HepG2 (cell line): ENCODE results near the gene VPS9D1. TPM values are rescaled to one million over a fixed set of nuclear protein-coding genes. Genes with fewer than 3 reads are reported as not detected.

Experiments
- ELK4 ChIP-seq: sonication (generic); formaldehyde crosslinking; IDR thresholded peaks from 2 replicates; pipeline ENCODE4 v1.9.0; 2021; ENCODE audit warnings: missing genetic modification reagents, borderline replicate concordance
- ETV5 ChIP-seq: IDR thresholded peaks from 2 replicates; pipeline ENCODE4 v1.6.1; 2018; ENCODE audit warnings: missing biosample characterization, missing genetic modification reagents, inconsistent platforms, borderline replicate concordance
- FOXC1 ChIP-seq: sonication (generic); formaldehyde crosslinking; IDR thresholded peaks from 2 replicates; pipeline ENCODE4 v1.8.0; 2022; ENCODE audit warnings: mild to moderate bottlenecking, missing genetic modification reagents, borderline replicate concordance
- HNF1B ChIP-seq: sonication (generic); formaldehyde crosslinking; IDR thresholded peaks from 2 replicates; pipeline ENCODE4 v1.5.1; 2020; ENCODE audit warnings: mild to moderate bottlenecking, moderate library complexity, missing genetic modification reagents
- KDM2A ChIP-seq: sonication (generic); formaldehyde crosslinking; IDR thresholded peaks from 2 replicates; pipeline ENCODE4 v1.4.0; 2020; ENCODE audit warnings: low read depth, missing genetic modification reagents, borderline replicate concordance
- NCOA5 ChIP-seq: sonication (generic); formaldehyde crosslinking; IDR thresholded peaks from 2 replicates; pipeline ENCODE4 v1.4.0; 2020; ENCODE audit warnings: missing genetic modification reagents
- NRL ChIP-seq: sonication (generic); formaldehyde crosslinking; IDR thresholded peaks from 2 replicates; pipeline ENCODE4 v1.5.0; 2020; ENCODE audit warnings: missing genetic modification reagents, mild to moderate bottlenecking, moderate library complexity, borderline replicate concordance
- SMAD1 ChIP-seq: sonication (generic); formaldehyde crosslinking; IDR thresholded peaks from 2 replicates; pipeline ENCODE4 v1.4.0; 2020; ENCODE audit warnings: missing genetic modification reagents, low read depth, mild to moderate bottlenecking, borderline replicate concordance
- ZFAT ChIP-seq: sonication (generic); formaldehyde crosslinking; conservative IDR thresholded peaks from 2 replicates; pipeline ENCODE4 v1.8.1; 2023; ENCODE audit warnings: missing genetic modification reagents, inconsistent platforms
- ZNF274 ChIP-seq: sonication (generic); formaldehyde crosslinking; IDR thresholded peaks from 2 replicates; pipeline ENCODE4 v1.5.1; 2020; ENCODE audit warnings: mild to moderate bottlenecking, missing genetic modification reagents
- ZSCAN25 ChIP-seq: sonication (generic); formaldehyde crosslinking; IDR thresholded peaks from 2 replicates; pipeline ENCODE4 v1.8.0; 2022; ENCODE audit warnings: mild to moderate bottlenecking, missing genetic modification reagents
- polyA plus RNA-seq, 8 experiments: library from polyadenylated mRNA; depleted of rRNA in 3 of 8; stranded (reverse) in 7 of 8; unstranded in 1 of 8; fragments of >200 nt; fragmentation: Illumina TruSeq in 4 of 8; extraction: Trizol in 4 of 8; gene quantifications; 2 replicates each; pipeline versions ENCODE4 v1.2.1 to v1.2.3, GENCODE V29; 2011 to 2016; ENCODE audit warnings: low read depth in 4 of 8, missing spikeins in 1 of 8, mixed read lengths in 1 of 8; ENCODE audit not compliant: insufficient read depth in 1 of 8
- total RNA-seq, 5 experiments: library from RNA; depleted of rRNA; stranded (reverse); fragments of >200 nt; fragmentation: Illumina TruSeq; extraction: Trizol; gene quantifications; 2 replicates each; pipeline ENCODE4 v1.2.3, GENCODE V29; 2016; ENCODE audit warnings: low read depth in 1 of 5
- TF ChIP-seq, protein P1 (sequence below): sonication (generic); formaldehyde crosslinking; IDR thresholded peaks from 2 replicates; pipeline ENCODE4 v1.8.1; 2023; ENCODE audit warnings: mild to moderate bottlenecking, inconsistent platforms, moderate library complexity, missing genetic modification reagents, borderline replicate concordance
- TF ChIP-seq, protein P2 (sequence below), 2 experiments: fragments of 450-650 bp in 1 of 2; sonication (generic) in 1 of 2; formaldehyde crosslinking in 1 of 2; IDR thresholded peaks; 2 replicates each; pipeline versions ENCODE4 v1.6.1 to v1.8.0; 2016 to 2022; ENCODE audit warnings: antibody characterized with exemption in 1 of 2, mild to moderate bottlenecking in 1 of 2, missing genetic modification reagents in 1 of 2

The VPS9D1 gene
- total and polyA plus RNA-seq, 2 of the 13 experiments (the other 11 are each of a cell fraction or from before 2014, with no cell fraction given) = 10.1 to 13.2 TPM

GRCh38 chr16:89695086-89695874, 25.4 kb downstream of the VPS9D1 start (continued):
- TF ChIP-seq SMAD1 (CRISPR knock-in tag) = 0 out of 2 replicates have a peak, but pooled peaks have one; percentile 77
- peak; percentile 77; the same call in 1 of the 2 replicates for TF ChIP-seq FOXC1
- TF ChIP-seq ETV5 (CRISPR knock-in tag) = 0 out of 2 replicates have a peak, but pooled peaks have one; percentile 4
- peak; percentile 52; the same call in 1 of the 2 replicates for TF ChIP-seq ZSCAN25 (CRISPR knock-in tag)
- TF ChIP-seq NRL (CRISPR knock-in tag) = peak; percentile 15; the same call in 1 of the 2 replicates
- peak; percentile 61; the same call in 1 of the 2 replicates for TF ChIP-seq ZNF274
- TF ChIP-seq, protein P1, sequence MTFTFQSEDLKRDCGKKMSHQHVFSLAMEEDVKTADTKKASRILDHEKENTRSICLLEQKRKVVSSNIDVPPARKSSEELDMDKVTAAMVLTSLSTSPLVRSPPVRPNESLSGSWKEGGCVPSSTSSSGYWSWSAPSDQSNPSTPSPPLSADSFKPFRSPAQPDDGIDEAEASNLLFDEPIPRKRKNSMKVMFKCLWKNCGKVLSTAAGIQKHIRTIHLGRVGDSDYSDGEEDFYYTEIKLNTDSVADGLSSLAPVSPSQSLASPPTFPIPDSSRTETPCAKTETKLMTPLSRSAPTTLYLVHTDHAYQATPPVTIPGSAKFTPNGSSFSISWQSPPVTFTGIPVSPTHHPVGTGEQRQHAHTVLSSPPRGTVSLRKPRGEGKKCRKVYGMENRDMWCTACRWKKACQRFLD (CRISPR knock-in tag) = peak; percentile 78; the same call in 1 of the 2 replicates
- TF ChIP-seq KDM2A (CRISPR knock-in tag) = peak; percentile 86
- TF ChIP-seq, protein P2, sequence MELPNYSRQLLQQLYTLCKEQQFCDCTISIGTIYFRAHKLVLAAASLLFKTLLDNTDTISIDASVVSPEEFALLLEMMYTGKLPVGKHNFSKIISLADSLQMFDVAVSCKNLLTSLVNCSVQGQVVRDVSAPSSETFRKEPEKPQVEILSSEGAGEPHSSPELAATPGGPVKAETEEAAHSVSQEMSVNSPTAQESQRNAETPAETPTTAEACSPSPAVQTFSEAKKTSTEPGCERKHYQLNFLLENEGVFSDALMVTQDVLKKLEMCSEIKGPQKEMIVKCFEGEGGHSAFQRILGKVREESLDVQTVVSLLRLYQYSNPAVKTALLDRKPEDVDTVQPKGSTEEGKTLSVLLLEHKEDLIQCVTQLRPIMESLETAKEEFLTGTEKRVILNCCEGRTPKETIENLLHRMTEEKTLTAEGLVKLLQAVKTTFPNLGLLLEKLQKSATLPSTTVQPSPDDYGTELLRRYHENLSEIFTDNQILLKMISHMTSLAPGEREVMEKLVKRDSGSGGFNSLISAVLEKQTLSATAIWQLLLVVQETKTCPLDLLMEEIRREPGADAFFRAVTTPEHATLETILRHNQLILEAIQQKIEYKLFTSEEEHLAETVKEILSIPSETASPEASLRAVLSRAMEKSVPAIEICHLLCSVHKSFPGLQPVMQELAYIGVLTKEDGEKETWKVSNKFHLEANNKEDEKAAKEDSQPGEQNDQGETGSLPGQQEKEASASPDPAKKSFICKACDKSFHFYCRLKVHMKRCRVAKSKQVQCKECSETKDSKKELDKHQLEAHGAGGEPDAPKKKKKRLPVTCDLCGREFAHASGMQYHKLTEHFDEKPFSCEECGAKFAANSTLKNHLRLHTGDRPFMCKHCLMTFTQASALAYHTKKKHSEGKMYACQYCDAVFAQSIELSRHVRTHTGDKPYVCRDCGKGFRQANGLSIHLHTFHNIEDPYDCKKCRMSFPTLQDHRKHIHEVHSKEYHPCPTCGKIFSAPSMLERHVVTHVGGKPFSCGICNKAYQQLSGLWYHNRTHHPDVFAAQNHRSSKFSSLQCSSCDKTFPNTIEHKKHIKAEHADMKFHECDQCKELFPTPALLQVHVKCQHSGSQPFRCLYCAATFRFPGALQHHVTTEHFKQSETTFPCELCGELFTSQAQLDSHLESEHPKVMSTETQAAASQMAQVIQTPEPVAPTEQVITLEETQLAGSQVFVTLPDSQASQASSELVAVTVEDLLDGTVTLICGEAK (IDR thresholded peaks at IDR 0.05) = no peak
- TF ChIP-seq, protein P2 (CRISPR knock-in tag; IDR thresholded peaks at IDR 0.05) = peak; percentile 60; the same call in 1 of the 2 replicates
- TF ChIP-seq ZFAT (CRISPR knock-in tag) = no peak
- TF ChIP-seq HNF1B (CRISPR knock-in tag) = 0 out of 2 replicates have a peak, but pooled peaks have one; percentile 35
- 0 out of 2 replicates have a peak, but pooled peaks have one; percentile 40 for TF ChIP-seq NCOA5 (CRISPR knock-in tag)
- 0 out of 2 replicates have a peak, but pooled peaks have one; percentile 35 for TF ChIP-seq ELK4 (CRISPR knock-in tag)
